Body of pancreas (tissue), 4 donors: ENCODE data around the gene GDF2.

Experiments
- CTCF ChIP-seq, 7 experiments: fragments of 450-650 bp in 4 of 7; fragments of 200-600 bp in 3 of 7; sonication (generic) in 3 of 7; IDR thresholded peaks; one replicate each; pipeline ENCODE4 v1.5.1; 2016 to 2019; ENCODE audit warnings: antibody characterized with exemption in 7 of 7
- POLR2A ChIP-seq, 3 donors: fragments of 450-650 bp; IDR thresholded peaks; one replicate each; pipeline ENCODE4 v1.6.1; 2016; ENCODE audit warnings: antibody characterized with exemption in 3 of 3, mild to moderate bottlenecking in 2 of 3

GRCh38 chr10:47360419-47361040 is 38.3 kb downstream of the GDF2 start:
- no peak for TF ChIP-seq POLR2A (IDR thresholded peaks at IDR 0.05)
- TF ChIP-seq CTCF (IDR thresholded peaks at IDR 0.05), result no peak
